HG03571 (cell line): Measurements from ENCODE around the gene SLC22A3.

Source experiments
- ATAC-seq: cut with Tn5 transposase; IDR thresholded peaks from one replicate; pipeline ENCODE4 v1.9.1; 2021; ENCODE audit not compliant: unreplicated experiment

The SLC22A3 gene

DNA sequence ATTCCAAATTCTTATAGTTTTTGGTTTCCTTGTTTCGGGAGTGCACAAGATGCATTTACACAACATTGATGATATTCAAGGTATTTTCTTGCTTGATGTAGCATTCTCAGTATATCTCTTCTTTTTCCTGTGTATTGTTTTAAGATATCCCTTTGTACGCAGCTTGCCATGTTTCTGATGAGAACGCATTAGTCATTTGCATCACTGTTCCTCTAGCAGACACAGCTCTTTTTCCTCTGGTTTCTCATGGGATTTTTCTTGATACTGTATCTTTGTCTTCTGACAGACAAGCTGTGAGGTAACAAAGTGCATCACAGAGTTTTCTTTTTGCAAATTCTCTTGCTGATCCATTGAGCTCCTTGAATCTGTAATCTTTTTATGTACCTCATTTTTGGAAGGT lies 146.4 kb downstream of the SLC22A3 start:
- no peak for ATAC-seq

DNA sequence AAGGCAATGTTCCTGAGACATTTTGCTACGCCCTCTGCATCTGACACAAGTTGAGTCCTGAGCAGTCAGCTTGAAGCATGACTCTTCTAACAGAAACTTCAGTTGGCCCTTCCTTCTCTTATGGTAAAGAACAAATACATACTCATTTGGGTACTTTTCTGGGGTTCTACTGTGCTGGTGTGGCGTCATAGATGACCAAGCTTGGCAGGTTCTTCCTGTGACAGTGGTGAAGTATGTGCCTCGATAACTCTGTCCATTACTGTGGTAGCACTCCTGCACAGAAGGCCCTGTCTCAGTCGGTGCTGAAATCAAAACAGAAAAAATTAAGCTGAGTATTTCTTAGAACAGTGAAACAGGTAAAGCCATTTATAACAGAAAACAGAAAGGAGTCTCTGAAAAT lies 152.5 kb downstream of the SLC22A3 start:
- no peak for ATAC-seq
